GM12874 (cell line): ENCODE data around the gene POP5.

Experiments used
- CTCF ChIP-seq: IDR thresholded peaks from 2 replicates; pipeline ENCODE4 v1.5.1; 2011; ENCODE audit warnings: low read depth, mild to moderate bottlenecking, control low read depth, low read length, moderate library complexity; ENCODE audit not compliant: insufficient read depth

POP5 gene

GRCh38 chr12:120614848-120615247, 33.6 kb upstream of the POP5 start:
- no peak for TF ChIP-seq CTCF

GRCh38 chr12:120610560-120610959, 29.4 kb upstream of the POP5 start:
- TF ChIP-seq CTCF, result no peak

GRCh38 chr12:120599672-120600552, 18.7 kb upstream of the POP5 start:
- TF ChIP-seq CTCF, result no peak

GRCh38 chr12:120598674-120599463, 17.7 kb upstream of the POP5 start:
- TF ChIP-seq CTCF, result no peak

GRCh38 chr12:120597861-120598260, 16.7 kb upstream of the POP5 start:
- no peak for TF ChIP-seq CTCF

GRCh38 chr12:120596901-120597300, 15.7 kb upstream of the POP5 start:
- TF ChIP-seq CTCF, result no peak
